Activated T-helper 2 cell treated with anti-CD3 and anti-CD28 coated beads, Interferon-gamma antibody, Interleukin-2, Interleukin-4, amounts not matched to agents 10 μg/mL and 5 μg/mL and 100 μg/mL, durations not matched to agents 14 hours and 24 hours and 36 hours (primary cell): ENCODE data around the gene ARIH2. TPM values are rescaled to one million over a fixed set of nuclear protein-coding genes. Genes with fewer than 3 reads are reported as not detected.

Source experiments
- DNase-seq: peaks from one replicate; pipeline ENCODE4 v3.0.0; 2021; ENCODE audit warnings: low spot score
- H3K27ac Mint-ChIP-seq: one replicate; pipeline ENCODE4 v1.8.0; 2021; ENCODE audit warnings: mixed read lengths
- H3K27me3 Mint-ChIP-seq: one replicate; pipeline ENCODE4 v1.8.0; 2021; ENCODE audit warnings: low read depth, mixed read lengths
- H3K36me3 Mint-ChIP-seq: one replicate; pipeline ENCODE4 v1.8.0; 2021; ENCODE audit warnings: low read depth, mixed read lengths
- H3K4me1 Mint-ChIP-seq: one replicate; pipeline ENCODE4 v1.8.0; 2021; ENCODE audit warnings: low read depth, mixed read lengths
- H3K4me3 Mint-ChIP-seq: one replicate; pipeline ENCODE4 v1.8.0; 2021; ENCODE audit warnings: low read depth, mild to moderate bottlenecking, moderate library complexity, mixed read lengths
- H3K9me3 Mint-ChIP-seq: one replicate; pipeline ENCODE4 v1.8.0; 2021; ENCODE audit warnings: mixed read lengths
- intact Hi-C: fragments of 100-400 bp; cut with micrococcal nuclease; formaldehyde crosslinking; loops from one replicate; pipeline ENCODE4 v1.15.1; 2023
- total RNA-seq: library from RNA; stranded (reverse); gene quantifications from 2 replicates; pipeline ENCODE4 v1.2.3, GENCODE V29; 2022

Gene ARIH2
- total RNA-seq, 1 donor from 2014 or later = 156 TPM

GRCh38 chr3:49021813-49022687 lies 103.4 kb downstream of the ARIH2 start, which contains the start of gene NDUFAF3:
TSS of gene NDUFAF3 (plus strand) at chr3:49022121. CDS start at chr3:49022145, 24 bp downstream.
- Mint-ChIP-seq H3K4me3 (peak within 1 kb of the TSS; percentile 95), H3K36me3 (peaks cover 51% of the 10 kb centered on the region), H3K27me3 (no peaks in the 10 kb centered on the region), H3K27ac (peak within 1 kb of the TSS; percentile 96), H3K4me1 (peaks cover 29% of the 10 kb centered on the region), H3K9me3 (no peaks in the 10 kb centered on the region)
- intact Hi-C loops = loop anchor here (1.0 to 10.0 kb wide), 5 partner anchors 7 to 393 kb away; partner anchors contain the start of genes IMPDH2, QRICH1, RHOA and TCTA
- peak; percentile 91 for DNase-seq

GRCh38 chr3:49022688-49023171 lies 104.1 kb downstream of the ARIH2 start:
- H3K4me3 Mint-ChIP-seq = peak overlapping the region; percentile 92
- peaks cover 57% of the 10 kb centered on the region for H3K36me3 Mint-ChIP-seq
- no peaks in the 10 kb centered on the region for H3K27me3 Mint-ChIP-seq
- H3K27ac Mint-ChIP-seq = peak overlapping the region; percentile 95
- H3K4me1 Mint-ChIP-seq = peaks cover 30% of the 10 kb centered on the region
- no peak for DNase-seq
- H3K9me3 Mint-ChIP-seq = no peaks in the 10 kb centered on the region
- intact Hi-C loops = loop anchor here (10.0 kb wide), 1 partner anchor 392 kb away; the partner anchor contains the start of genes RHOA and TCTA

GRCh38 chr3:49023775-49024174 lies 105.1 kb downstream of the ARIH2 start:
- Mint-ChIP-seq H3K27ac (peak overlapping the region; percentile 95), H3K4me1 (peaks cover 37% of the 10 kb centered on the region), H3K36me3 (peaks cover 67% of the 10 kb centered on the region), H3K4me3 (peak overlapping the region; percentile 92), H3K27me3 (no peaks in the 10 kb centered on the region), H3K9me3 (no peaks in the 10 kb centered on the region)
- intact Hi-C loops = loop anchor here (10.0 kb wide), 1 partner anchor 391 kb away; the partner anchor contains the start of genes RHOA and TCTA
- DNase-seq = no peak

GRCh38 chr3:49024449-49024848 lies 105.8 kb downstream of the ARIH2 start:
- DNase-seq = no peak
- H3K4me3 Mint-ChIP-seq = no peak overlapping the region
- H3K27me3 Mint-ChIP-seq = no peaks in the 10 kb centered on the region
- intact Hi-C loops = loop anchor here (10.0 kb wide), 1 partner anchor 390 kb away; the partner anchor contains the start of genes RHOA and TCTA
- H3K27ac Mint-ChIP-seq = no peak overlapping the region
- no peaks in the 10 kb centered on the region for H3K9me3 Mint-ChIP-seq
- H3K4me1 Mint-ChIP-seq = peaks cover 37% of the 10 kb centered on the region
- H3K36me3 Mint-ChIP-seq = peaks cover 72% of the 10 kb centered on the region

- no peaks in the 10 kb centered on the region for H3K9me3 Mint-ChIP-seq
- H3K4me1 Mint-ChIP-seq = peaks cover 42% of the 10 kb centered on the region
- no peak overlapping the region for H3K27ac Mint-ChIP-seq
- no peak for DNase-seq
- H3K27me3 Mint-ChIP-seq = no peaks in the 10 kb centered on the region
- intact Hi-C loops = loop anchor here (10.0 kb wide), 1 partner anchor 390 kb away; the partner anchor contains the start of genes RHOA and TCTA
- H3K4me3 Mint-ChIP-seq = peak overlapping the region; percentile 4
- peaks cover 77% of the 10 kb centered on the region for H3K36me3 Mint-ChIP-seq
These were observed 106.6 kb downstream of the ARIH2 start for GRCh38 chr3:49025005-49025792.

- peak overlapping the region; percentile 10 for H3K4me3 Mint-ChIP-seq
- peak overlapping the region; percentile 31 for H3K27ac Mint-ChIP-seq
- DNase-seq = no peak
- intact Hi-C loops = loop anchor here (10.0 kb wide), 1 partner anchor 389 kb away; the partner anchor contains the start of genes RHOA and TCTA
- H3K9me3 Mint-ChIP-seq = no peaks in the 10 kb centered on the region
- peaks cover 83% of the 10 kb centered on the region for H3K36me3 Mint-ChIP-seq
- H3K27me3 Mint-ChIP-seq = no peaks in the 10 kb centered on the region
- H3K4me1 Mint-ChIP-seq = peaks cover 42% of the 10 kb centered on the region
These were observed 107.3 kb downstream of the ARIH2 start for GRCh38 chr3:49025793-49026520.

- Mint-ChIP-seq H3K27me3 (no peaks in the 10 kb centered on the region), H3K27ac (peak overlapping the region; percentile 19), H3K9me3 (no peaks in the 10 kb centered on the region), H3K4me1 (peaks cover 42% of the 10 kb centered on the region), H3K36me3 (peaks cover 87% of the 10 kb centered on the region), H3K4me3 (no peak overlapping the region)
- DNase-seq = no peak
- intact Hi-C loops = loop anchor here (10.0 kb wide), 1 partner anchor 388 kb away; the partner anchor contains the start of genes RHOA and TCTA
These were observed 107.9 kb downstream of the ARIH2 start for GRCh38 chr3:49026536-49026935.

- Mint-ChIP-seq H3K36me3 (peaks cover 93% of the 10 kb centered on the region), H3K4me3 (peak overlapping the region; percentile 90), H3K4me1 (peaks cover 42% of the 10 kb centered on the region)
These were observed 109.0 kb downstream of the ARIH2 start for GRCh38 chr3:49027634-49028033.

GRCh38 chr3:49028298-49028672 lies 109.6 kb downstream of the ARIH2 start:
- Mint-ChIP-seq H3K36me3 (peaks cover 93% of the 10 kb centered on the region), H3K4me3 (peak overlapping the region; percentile 90), H3K4me1 (peaks cover 38% of the 10 kb centered on the region), H3K27me3 (no peaks in the 10 kb centered on the region), H3K9me3 (no peaks in the 10 kb centered on the region), H3K27ac (peak overlapping the region; percentile 94)
- intact Hi-C loops = loop anchor here (2.0 to 10.0 kb wide), 2 partner anchors 67 to 387 kb away; partner anchors contain the start of genes QRICH1, RHOA and TCTA
- DNase-seq = peak; percentile 8

More at GRCh38 chr3:49027634-49028033, 109.0 kb downstream of the ARIH2 start:
- H3K27me3 Mint-ChIP-seq = no peaks in the 10 kb centered on the region
- H3K27ac Mint-ChIP-seq = peak overlapping the region; percentile 12
- intact Hi-C loops = loop anchor here (2.0 to 10.0 kb wide), 2 partner anchors 67 to 387 kb away; partner anchors contain the start of genes QRICH1, RHOA and TCTA
- no peaks in the 10 kb centered on the region for H3K9me3 Mint-ChIP-seq
- peak; percentile 8 for DNase-seq

GRCh38 chr3:49028673-49029562 lies 110.3 kb downstream of the ARIH2 start, which contains the start of gene IMPDH2:
TSS of gene IMPDH2 (minus strand) at chr3:49029398. CDS start at chr3:49029350, 48 bp downstream.
- no peaks in the 10 kb centered on the region for H3K9me3 Mint-ChIP-seq
- H3K4me3 Mint-ChIP-seq = peak within 1 kb of the TSS; percentile 90
- H3K36me3 Mint-ChIP-seq = peaks cover 90% of the 10 kb centered on the region
- H3K27ac Mint-ChIP-seq = peak within 1 kb of the TSS; percentile 94
- H3K4me1 Mint-ChIP-seq = peaks cover 34% of the 10 kb centered on the region
- peak; percentile 91 for DNase-seq
- no peaks in the 10 kb centered on the region for H3K27me3 Mint-ChIP-seq
- intact Hi-C loops = loop anchor here (1.0 to 10.0 kb wide), 3 partner anchors 8 to 386 kb away; partner anchors contain the start of genes QRICH1, RHOA and TCTA

- Mint-ChIP-seq H3K9me3 (no peaks in the 10 kb centered on the region), H3K4me3 (peak overlapping the region; percentile 90), H3K4me1 (peaks cover 30% of the 10 kb centered on the region), H3K27me3 (no peaks in the 10 kb centered on the region), H3K36me3 (peaks cover 88% of the 10 kb centered on the region), H3K27ac (peak overlapping the region; percentile 94)
- intact Hi-C loops = loop anchor here (1.0 to 10.0 kb wide), 3 partner anchors 8 to 385 kb away; partner anchors contain the start of genes QRICH1, RHOA and TCTA
- no peak for DNase-seq
These were observed 110.9 kb downstream of the ARIH2 start for GRCh38 chr3:49029563-49029884.
